ENCODE measurements around the gene ACHE.

GRCh38 chr7:100865938-100866728, 29.6 kb downstream of the ACHE start:
- TF ChIP-seq CTCF (conservative IDR thresholded peaks at IDR 0.05; ENCODE audit: low read length) (no peak), EZH2phosphoT487 (IDR thresholded peaks at IDR 0.05; ENCODE audit: borderline replicate concordance, low read depth, low read length) (no peak)

Measured in OCI-LY7 (cell line).